ENCODE measurements around the gene OPA1. TPM values are rescaled to one million over a fixed set of nuclear protein-coding genes. Genes with fewer than 3 reads are reported as not detected.

The OPA1 gene
- total RNA-seq, 1 donor from 2014 or later = 67.2 TPM

GRCh38 chr3:193716150-193716549, 123.1 kb downstream of the OPA1 start:
- Mint-ChIP-seq H3K27ac (ENCODE audit: unreplicated experiment) (no peak overlapping the region), H3K9me3 (ENCODE audit: unreplicated experiment) (peaks cover 7% of the 10 kb centered on the region), H3K4me3 (ENCODE audit: unreplicated experiment) (no peak overlapping the region), H3K27me3 (ENCODE audit: unreplicated experiment) (peaks cover 6% of the 10 kb centered on the region), H3K36me3 (ENCODE audit: low read depth, unreplicated experiment) (peaks cover 15% of the 10 kb centered on the region), H3K4me1 (ENCODE audit: unreplicated experiment) (no peaks in the 10 kb centered on the region)
- DNase-seq (ENCODE audit: low spot score) = no peak
- TF ChIP-seq CTCF (IDR thresholded peaks at IDR 0.05; ENCODE audit: unreplicated experiment) = no peak

- TF ChIP-seq CTCF (IDR thresholded peaks at IDR 0.05; ENCODE audit: unreplicated experiment) = no peak
- H3K27me3 Mint-ChIP-seq (ENCODE audit: unreplicated experiment) = peaks cover 4% of the 10 kb centered on the region
- no peak for DNase-seq (ENCODE audit: low spot score)
- H3K4me3 Mint-ChIP-seq (ENCODE audit: unreplicated experiment) = no peak overlapping the region
- no peak overlapping the region for H3K27ac Mint-ChIP-seq (ENCODE audit: unreplicated experiment)
- H3K4me1 Mint-ChIP-seq (ENCODE audit: unreplicated experiment) = no peaks in the 10 kb centered on the region
- H3K9me3 Mint-ChIP-seq (ENCODE audit: unreplicated experiment) = no peaks in the 10 kb centered on the region
- H3K36me3 Mint-ChIP-seq (ENCODE audit: low read depth, unreplicated experiment) = peaks cover 7% of the 10 kb centered on the region
Measured at GRCh38 chr3:193719735-193720134, 126.7 kb downstream of the OPA1 start.

- H3K4me1 Mint-ChIP-seq (ENCODE audit: unreplicated experiment) = no peaks in the 10 kb centered on the region
- no peak for DNase-seq (ENCODE audit: low spot score)
- no peak for TF ChIP-seq CTCF (IDR thresholded peaks at IDR 0.05; ENCODE audit: unreplicated experiment)
- H3K36me3 Mint-ChIP-seq (ENCODE audit: low read depth, unreplicated experiment) = peaks cover 7% of the 10 kb centered on the region
- no peaks in the 10 kb centered on the region for H3K9me3 Mint-ChIP-seq (ENCODE audit: unreplicated experiment)
- no peak overlapping the region for H3K27ac Mint-ChIP-seq (ENCODE audit: unreplicated experiment)
- no peak overlapping the region for H3K4me3 Mint-ChIP-seq (ENCODE audit: unreplicated experiment)
- H3K27me3 Mint-ChIP-seq (ENCODE audit: unreplicated experiment) = peaks cover 4% of the 10 kb centered on the region
Measured at GRCh38 chr3:193720169-193720568, 127.2 kb downstream of the OPA1 start.

- H3K4me1 Mint-ChIP-seq (ENCODE audit: unreplicated experiment) = no peaks in the 10 kb centered on the region
- no peaks in the 10 kb centered on the region for H3K27me3 Mint-ChIP-seq (ENCODE audit: unreplicated experiment)
- H3K27ac Mint-ChIP-seq (ENCODE audit: unreplicated experiment) = no peak overlapping the region
- no peaks in the 10 kb centered on the region for H3K9me3 Mint-ChIP-seq (ENCODE audit: unreplicated experiment)
- H3K4me3 Mint-ChIP-seq (ENCODE audit: unreplicated experiment) = no peak overlapping the region
- no peak for TF ChIP-seq CTCF (IDR thresholded peaks at IDR 0.05; ENCODE audit: unreplicated experiment)
- no peaks in the 10 kb centered on the region for H3K36me3 Mint-ChIP-seq (ENCODE audit: low read depth, unreplicated experiment)
- no peak for DNase-seq (ENCODE audit: low spot score)
Measured at GRCh38 chr3:193722566-193722965, 129.6 kb downstream of the OPA1 start.

- Mint-ChIP-seq H3K4me1 (ENCODE audit: unreplicated experiment) (no peaks in the 10 kb centered on the region), H3K27me3 (ENCODE audit: unreplicated experiment) (peaks cover 1% of the 10 kb centered on the region), H3K36me3 (ENCODE audit: low read depth, unreplicated experiment) (no peaks in the 10 kb centered on the region), H3K4me3 (ENCODE audit: unreplicated experiment) (no peak overlapping the region), H3K9me3 (ENCODE audit: unreplicated experiment) (no peaks in the 10 kb centered on the region), H3K27ac (ENCODE audit: unreplicated experiment) (no peak overlapping the region)
- DNase-seq (ENCODE audit: low spot score) = no peak
- TF ChIP-seq CTCF (IDR thresholded peaks at IDR 0.05; ENCODE audit: unreplicated experiment) = no peak
Measured at GRCh38 chr3:193727089-193727488, 134.1 kb downstream of the OPA1 start.
